Vagina (tissue), 2 donors: Measurements from ENCODE around the gene CLCF1.

Experiments used
- CTCF ChIP-seq, 3 experiments: fragments of 450-650 bp in 2 of 3; fragments of 200-600 bp in 1 of 3; sonication (generic) in 1 of 3; IDR thresholded peaks; one replicate each; pipeline ENCODE4 v1.5.1; 2017 to 2019; ENCODE audit warnings: antibody characterized with exemption in 3 of 3, mild to moderate bottlenecking in 2 of 3, moderate library complexity in 2 of 3
- POLR2A ChIP-seq, 2 donors: fragments of 450-650 bp; IDR thresholded peaks; one replicate each; pipeline ENCODE4 v1.6.1; 2017; ENCODE audit warnings: antibody characterized with exemption in 2 of 2, mild to moderate bottlenecking in 2 of 2, moderate library complexity in 2 of 2

GRCh38 chr11:67357831-67358670, 15.3 kb downstream of the CLCF1 start:
- TF ChIP-seq POLR2A (IDR thresholded peaks at IDR 0.05) (no peak), CTCF (IDR thresholded peaks at IDR 0.05) (no peak)
